Esophagus squamous epithelium (tissue), 5 donors: ENCODE measurements around the gene PRKAR1A. TPM values are rescaled to one million over a fixed set of nuclear protein-coding genes. Genes with fewer than 3 reads are reported as not detected.
A peak's percentile ranks its signal among the peaks of the same experiment; 100 is the strongest.

Experiments
- DNase-seq: peaks from one replicate; lab custom pipeline; 2025; lab: John Stamatoyannopoulos, UW
- H3K27ac ChIP-seq, 4 donors: fragments of 200-600 bp; sonication (generic); one replicate each; pipeline ENCODE4 v1.5.1; 2016 to 2019; ENCODE audit warnings: mild to moderate bottlenecking in 1 of 4
- H3K27me3 ChIP-seq, 4 donors: fragments of 200-600 bp; sonication (generic); 1 replicate in 3 of 4; 2 replicates in 1 of 4; pipeline versions ENCODE4 v1.5.1 to v1.6.0; 2017 to 2021; ENCODE audit warnings: antibody characterized with exemption in 1 of 4
- H3K36me3 ChIP-seq, 3 donors: fragments of 200-600 bp; sonication (generic); one replicate each; pipeline ENCODE4 v1.5.1; 2016 to 2019
- H3K4me1 ChIP-seq, 3 donors: fragments of 200-600 bp; sonication (generic); one replicate each; pipeline ENCODE4 v1.5.1; 2017 to 2019
- H3K4me3 ChIP-seq, 4 donors: fragments of 200-600 bp; sonication (generic); 1 replicate in 3 of 4; 2 replicates in 1 of 4; pipeline ENCODE4 v1.5.1; 2016 to 2019; ENCODE audit warnings: mild to moderate bottlenecking in 2 of 4, moderate library complexity in 1 of 4
- H3K9me3 ChIP-seq, 3 donors: fragments of 200-600 bp; sonication (generic); one replicate each; pipeline ENCODE4 v1.5.1; 2016 to 2019
- CTCF ChIP-seq, 6 experiments: fragments of 450-650 bp in 4 of 6; fragments of 200-600 bp in 2 of 6; sonication (generic) in 2 of 6; IDR thresholded peaks; one replicate each; pipeline ENCODE4 v1.5.1; 2016 to 2019; ENCODE audit warnings: antibody characterized with exemption in 6 of 6, mild to moderate bottlenecking in 4 of 6, moderate library complexity in 4 of 6
- POLR2A ChIP-seq, 4 donors: fragments of 450-650 bp; IDR thresholded peaks; one replicate each; pipeline ENCODE4 v1.6.1; 2017; ENCODE audit warnings: antibody characterized with exemption in 4 of 4, mild to moderate bottlenecking in 4 of 4, moderate library complexity in 3 of 4
- WGBS, 2 donors: methylation state at CpG; one replicate each; pipeline ENCODE4 v1.1.5; 2018; 5-methylcytosine and 5-hydroxymethylcytosine counted together
- intact Hi-C: fragments of 100-400 bp; cut with DNase I; formaldehyde crosslinking; loops from one replicate; pipeline ENCODE4 v1.15.0; 2022
- total RNA-seq, 4 donors: library from RNA; depleted of rRNA; stranded (reverse); fragments of >200 nt; gene quantifications; one replicate each; pipeline ENCODE4 v1.1.0, GENCODE V29; 2016
- donor health status: DM: yes; HTN: yes; CAD: no.

The PRKAR1A gene
- total RNA-seq, 4 donors from 2014 or later = 137 to 195 (median 187) TPM

DNA sequence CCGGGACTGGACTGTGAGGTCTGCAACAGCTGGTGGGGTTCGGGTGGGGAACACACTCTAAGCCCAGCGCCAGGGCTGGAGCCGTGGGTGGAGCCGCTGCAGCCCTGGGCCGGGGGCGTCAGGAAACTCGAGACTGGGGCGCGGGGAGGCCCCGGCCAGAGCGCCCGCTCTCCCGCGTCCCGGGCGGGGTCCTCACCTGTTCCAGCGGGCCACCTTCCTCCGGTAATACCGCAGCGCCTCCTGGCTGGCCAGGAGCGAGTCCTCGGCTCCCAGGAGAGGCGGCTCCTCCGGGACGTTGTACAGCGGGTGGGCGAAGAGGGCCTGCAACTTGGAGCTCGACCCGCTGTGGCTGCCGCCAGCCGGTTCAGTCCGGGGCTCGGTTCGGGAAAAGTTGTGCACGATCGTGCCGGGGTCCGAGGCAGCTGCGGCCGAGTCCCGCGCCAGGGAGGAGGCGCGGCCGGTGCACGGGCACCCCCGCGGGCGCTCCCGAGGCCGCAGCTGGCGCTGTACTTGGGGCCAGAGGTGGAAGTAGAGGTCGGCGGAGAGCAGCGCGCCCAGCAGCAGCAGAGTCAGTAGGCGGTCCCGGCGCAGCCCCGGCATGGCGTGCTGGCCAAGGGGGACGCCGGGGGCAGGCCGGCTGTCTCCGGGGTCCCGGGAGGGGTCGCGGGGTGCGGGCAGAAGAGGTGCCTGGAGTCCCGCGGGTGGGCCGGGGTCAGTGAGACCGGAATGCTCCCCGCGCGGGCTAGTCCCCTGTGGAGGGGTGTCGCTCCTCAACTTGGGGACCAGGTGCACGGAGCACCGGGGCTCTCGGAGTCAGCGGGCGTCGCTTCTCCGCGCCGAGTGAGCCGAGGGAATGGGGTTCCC is 88.1 kb downstream of the PRKAR1A start:
- H3K27me3 ChIP-seq = peaks cover 0 to 28% (median 0%) of the 10 kb centered on the region in 4 donors
- H3K27ac ChIP-seq = peak overlapping the region; percentile 63 to 86 (median 78)
- DNase-seq = no peak
- no peaks in the 10 kb centered on the region for H3K36me3 ChIP-seq
- intact Hi-C loops = no loop called here
- peak overlapping the region; percentile 52 to 82 (median 60) for H3K4me3 ChIP-seq
- H3K4me1 ChIP-seq = peaks cover 24 to 44% (median 25%) of the 10 kb centered on the region in 3 donors
- H3K9me3 ChIP-seq = no peaks in the 10 kb centered on the region
- TF ChIP-seq POLR2A (IDR thresholded peaks at IDR 0.05) (no peak), CTCF (IDR thresholded peaks at IDR 0.05) (peak in 5 of 6 experiments; percentile 41 to 66 (median 54))
- 14% methylated on average over 1 of the region's 88 CpGs; no CpG with 5 or more reads in 1 of the 2 donors for WGBS, 2 donors

Other genes starting within 250 kb of the PRKAR1A start
- gene SLC16A6, start 221.3 kb upstream of the PRKAR1A start, total RNA-seq = 10 to 100 TPM in 3 of 4 donors, 1 to 10 TPM in 1; 9.2 to 20.9 (median 17.8) TPM
- gene ARSG, start 220.9 kb upstream of the PRKAR1A start, total RNA-seq = 1 to 10 TPM; 6.1 to 8.9 (median 7.0) TPM
- 10 to 100 TPM; 23.0 to 32.2 (median 25.5) TPM for gene WIPI1, start 54.9 kb upstream of the PRKAR1A start, total RNA-seq
- 10 to 100 TPM in 1 of 4 donors, 1 to 10 TPM in 3; 4.0 to 15.3 (median 7.8) TPM for gene FAM20A, start 88.9 kb downstream of the PRKAR1A start, total RNA-seq